H1 (cell line): ENCODE data around the gene NRIP3. TPM values are rescaled to one million over a fixed set of nuclear protein-coding genes. Genes with fewer than 3 reads are reported as not detected.

Source experiments
- CTCF ChIA-PET: fragments of 300-600 bp; sonication (Branson Sonifier 250); formaldehyde crosslinking; loops from one replicate; lab custom pipeline; 2021; ENCODE audit not compliant: partially characterized antibody; lab: Charles Lee
- POLR2A ChIA-PET: fragments of 300-600 bp; sonication (Branson Sonifier 250); formaldehyde crosslinking; loops from one replicate; lab custom pipeline; 2021; ENCODE audit warnings: inconsistent platforms; ENCODE audit not compliant: partially characterized antibody; lab: Charles Lee
- DNase-seq, 2 experiments: peaks; one replicate each; pipeline versions ENCODE4 v3.0.0 to v3.0.0-alpha.2; 2010 to 2022; ENCODE audit warnings: low spot score in 2 of 2, low read depth in 1 of 2, mixed read lengths in 1 of 2
- FAIRE-seq: peaks from 2 replicates; lab custom pipeline; 2011; peaks lifted over from hg19 to GRCh38; lab: Jason Lieb, UNC
- H2AFZ ChIP-seq: 2 replicates; pipeline ENCODE4 v1.8.1; 2012; ENCODE audit warnings: low read length, inconsistent platforms
- H2AK5ac ChIP-seq: 2 replicates; pipeline ENCODE4 v1.6.1; 2013; ENCODE audit warnings: low read depth, low read length
- H2BK120ac ChIP-seq: replicated peaks from 2 replicates; pipeline ENCODE3; 2013; ENCODE audit warnings: low read depth, low read length, inconsistent platforms
- H2BK12ac ChIP-seq: 2 replicates; pipeline ENCODE4 v1.6.1; 2013; ENCODE audit warnings: low read depth, low read length
- H2BK15ac ChIP-seq: 2 replicates; pipeline ENCODE4 v1.6.1; 2013; ENCODE audit warnings: low read length
- H2BK20ac ChIP-seq: 2 replicates; pipeline ENCODE4 v1.6.1; 2013; ENCODE audit warnings: low read length
- H2BK5ac ChIP-seq: 2 replicates; pipeline ENCODE4 v1.6.1; 2013; ENCODE audit warnings: low read depth, low read length
- H3K14ac ChIP-seq: 2 replicates; pipeline ENCODE4 v1.6.1; 2013; ENCODE audit warnings: inconsistent platforms; ENCODE audit not compliant: insufficient read length
- H3K18ac ChIP-seq: 2 replicates; pipeline ENCODE4 v1.6.1; 2013; ENCODE audit warnings: low read length; ENCODE audit errors: extremely low read depth
- H3K23ac ChIP-seq: 2 replicates; pipeline ENCODE4 v1.6.1; 2013; ENCODE audit warnings: inconsistent platforms; ENCODE audit not compliant: insufficient read length
- H3K23me2 ChIP-seq: 2 replicates; pipeline ENCODE4 v1.6.1; 2013; ENCODE audit warnings: low read depth, low read length
- H3K27ac ChIP-seq: 2 replicates; pipeline ENCODE4 v1.6.1; 2011; ENCODE audit warnings: low read depth, low read length, inconsistent platforms
- H3K27me3 ChIP-seq, 4 experiments: replicated peaks in 1 of 4; 1 replicate in 1 of 4; 2 replicates in 3 of 4; pipeline versions ENCODE4 v1.6.1 to v1.8.1; 2011 to 2013; ENCODE audit warnings: low read length in 3 of 4, mild to moderate bottlenecking in 3 of 4, inconsistent platforms in 2 of 4, mixed read lengths in 2 of 4, moderate library complexity in 1 of 4; ENCODE audit not compliant: control insufficient read depth in 3 of 4, insufficient read depth in 3 of 4; ENCODE audit errors: extremely low read depth in 1 of 4
- H3K36me3 ChIP-seq, 4 experiments: 2 replicates each; pipeline versions ENCODE4 v1.6.1 to v1.8.1; 2011 to 2013; ENCODE audit warnings: mild to moderate bottlenecking in 4 of 4, low read length in 3 of 4, moderate library complexity in 2 of 4, control low read depth in 1 of 4, inconsistent platforms in 1 of 4; ENCODE audit not compliant: insufficient read depth in 4 of 4, control insufficient read depth in 2 of 4
- H3K4ac ChIP-seq: replicated peaks from 2 replicates; pipeline ENCODE3; 2013; ENCODE audit warnings: low read length, low read depth, mixed read lengths, inconsistent platforms; ENCODE audit not compliant: insufficient read length
- H3K4me1 ChIP-seq, 4 experiments: replicated peaks in 1 of 4; 1 replicate in 1 of 4; 2 replicates in 3 of 4; pipeline versions ENCODE4 v1.6.1 to v1.8.1; 2011 to 2013; ENCODE audit warnings: low read length in 3 of 4, inconsistent platforms in 2 of 4, mixed read lengths in 1 of 4; ENCODE audit not compliant: insufficient read depth in 4 of 4, control insufficient read depth in 3 of 4
- H3K4me2 ChIP-seq, 2 experiments: 2 replicates each; pipeline versions ENCODE4 v1.6.1 to v1.8.1; 2011 to 2013; ENCODE audit warnings: low read depth in 2 of 2, low read length in 2 of 2, control low read depth in 1 of 2, inconsistent platforms in 1 of 2, mild to moderate bottlenecking in 1 of 2; ENCODE audit not compliant: insufficient read depth in 1 of 2
- H3K4me3 ChIP-seq, 4 experiments: fragments of 200-600, 300-600 bp in 1 of 4; sonication (generic), shearing (Covaris generic), sonication (Bioruptor Twin) in 1 of 4; 2 replicates each; pipeline versions ENCODE4 v1.5.1 to v1.8.1; 2011 to 2016; ENCODE audit warnings: low read length in 4 of 4, low read depth in 3 of 4, control low read depth in 2 of 4, inconsistent platforms in 2 of 4, mild to moderate bottlenecking in 2 of 4, mixed read lengths in 1 of 4, moderate library complexity in 1 of 4; ENCODE audit not compliant: insufficient read depth in 2 of 4; ENCODE audit errors: extremely low read depth in 1 of 4
- H3K56ac ChIP-seq: replicated peaks from 2 replicates; pipeline ENCODE3; 2013; ENCODE audit warnings: low read depth, mild to moderate bottlenecking, mixed read lengths, low read length, inconsistent platforms; ENCODE audit not compliant: insufficient read length
- H3K79me1 ChIP-seq: 2 replicates; pipeline ENCODE4 v1.6.1; 2013; ENCODE audit warnings: low read depth, low read length, control low read depth
- H3K79me2 ChIP-seq, 2 experiments: 2 replicates each; pipeline versions ENCODE4 v1.6.1 to v1.8.1; 2012 to 2013; ENCODE audit warnings: low read length in 2 of 2, mild to moderate bottlenecking in 2 of 2, inconsistent platforms in 1 of 2; ENCODE audit not compliant: insufficient read depth in 2 of 2, control insufficient read depth in 1 of 2
- H3K9ac ChIP-seq, 4 experiments: replicated peaks in 1 of 4; 1 replicate in 1 of 4; 2 replicates in 3 of 4; pipeline versions ENCODE4 v1.6.1 to v1.8.1; 2011 to 2013; ENCODE audit warnings: low read depth in 3 of 4, low read length in 3 of 4, control low read depth in 2 of 4, mild to moderate bottlenecking in 2 of 4, moderate library complexity in 2 of 4, inconsistent platforms in 1 of 4; ENCODE audit errors: extremely low read depth in 1 of 4
- H3K9me3 ChIP-seq, 2 experiments: 2 replicates each; pipeline versions ENCODE4 v1.6.1 to v1.8.1; 2012 to 2013; ENCODE audit warnings: mild to moderate bottlenecking in 2 of 2, moderate library complexity in 2 of 2, control low read depth in 1 of 2, inconsistent platforms in 1 of 2, low read depth in 1 of 2, low read length in 1 of 2, mixed read lengths in 1 of 2; ENCODE audit not compliant: insufficient read depth in 2 of 2
- H4K20me1 ChIP-seq, 2 experiments: replicated peaks in 1 of 2; 2 replicates each; pipeline versions ENCODE3 to v1.8.1; 2011 to 2013; ENCODE audit warnings: inconsistent platforms in 2 of 2, low read length in 2 of 2, mild to moderate bottlenecking in 1 of 2; ENCODE audit not compliant: insufficient read depth in 2 of 2, control insufficient read depth in 1 of 2
- H4K5ac ChIP-seq: 2 replicates; pipeline ENCODE4 v1.6.1; 2013; ENCODE audit warnings: low read length, low read depth, mixed read lengths, inconsistent platforms; ENCODE audit not compliant: insufficient read length
- H4K8ac ChIP-seq: 2 replicates; pipeline ENCODE4 v1.8.0; 2013; ENCODE audit warnings: mild to moderate bottlenecking, moderate library complexity, low read length, inconsistent platforms; ENCODE audit not compliant: insufficient read depth; ENCODE audit errors: extremely low read depth
- H4K91ac ChIP-seq: replicated peaks from 2 replicates; pipeline ENCODE3; 2013; ENCODE audit warnings: low read length, mixed read lengths, inconsistent platforms; ENCODE audit not compliant: insufficient read length
- CREB1 ChIP-seq: IDR thresholded peaks from 2 replicates; pipeline ENCODE4 v1.6.1; 2012; ENCODE audit warnings: inconsistent platforms
- EGR1 ChIP-seq: IDR thresholded peaks from 2 replicates; pipeline ENCODE4 v1.6.1; 2011; ENCODE audit warnings: low read depth, low read length, borderline replicate concordance
- PHF8 ChIP-seq: fragments of 200-600 bp; sonication (generic); conservative IDR thresholded peaks from 2 replicates; pipeline ENCODE4 v1.7.1; 2012; ENCODE audit warnings: low read depth, mild to moderate bottlenecking, inconsistent platforms, low read length, moderate library complexity
- WGBS, 2 experiments: shearing (Covaris generic) in 1 of 2; methylation state at CpG; one replicate each; pipeline versions ENCODE4 v1.1.6 to v1.1.7; 2013 to 2015; ENCODE audit warnings: low lambda C conversion rate in 2 of 2, mixed read lengths in 2 of 2, inconsistent platforms in 1 of 2, low coverage in 1 of 2, missing lambda C conversion rate in 1 of 2; ENCODE audit not compliant: insufficient replicate concordance in 2 of 2, insufficient coverage in 1 of 2, insufficient read length in 1 of 2; ENCODE audit errors: extremely low coverage in 1 of 2, missing lambda C conversion rate in 1 of 2; 5-methylcytosine and 5-hydroxymethylcytosine counted together
- polyA plus RNA-seq, 7 experiments: library from polyadenylated mRNA; depleted of rRNA in 3 of 7; stranded (reverse) in 5 of 7; unstranded in 2 of 7; fragments of >200 nt in 5 of 7; fragments of 200-250 nt in 2 of 7; gene quantifications; 1 replicate in 5 of 7; 2 replicates in 1 of 7; 4 replicates in 1 of 7; pipeline versions ENCODE4 v1.2.1 to v1.2.3, GENCODE V29; 2011 to 2013; ENCODE audit warnings: missing spikeins in 2 of 7, mixed read lengths in 2 of 7
- total RNA-seq: library from RNA; stranded (reverse); fragmentation: NEBNext Ultra II Directional; extraction: Animal tissue kit (Norgen Biotek cat#: 25700); gene quantifications from 2 replicates; pipeline ENCODE4 v1.2.1, GENCODE V29; 2021

NRIP3 gene
- total and polyA plus RNA-seq, 2 of the 8 experiments (the other 6 are each of a cell fraction or from before 2014, with no cell fraction given): 3.9 to 7.1 TPM

DNA sequence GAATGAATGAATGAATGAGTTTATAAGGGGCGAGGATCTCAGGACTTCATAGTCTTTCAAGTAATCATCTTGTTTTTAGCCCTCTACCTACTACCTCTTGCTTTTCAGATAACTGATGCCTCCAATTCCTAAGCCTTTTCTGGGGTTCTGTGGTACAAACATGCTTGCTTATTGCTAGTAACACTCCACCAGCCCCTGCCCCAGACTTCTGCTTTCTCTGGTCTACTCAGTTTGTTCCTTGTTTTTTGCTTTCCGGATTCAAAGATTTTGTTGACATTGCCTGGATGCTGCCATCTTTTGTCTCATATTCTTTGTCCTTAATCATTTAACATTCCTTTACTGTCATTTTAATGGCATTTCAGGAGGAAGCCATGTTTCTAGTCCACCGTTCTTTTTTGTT is 30.7 kb downstream of the NRIP3 start:
- no peaks in the 10 kb centered on the region for H3K4me1 ChIP-seq
- H4K91ac ChIP-seq: no peak overlapping the region
- no peak overlapping the region for H3K9ac ChIP-seq
- H3K4me2 ChIP-seq: no peak overlapping the region
- no peaks in the 10 kb centered on the region for H3K9me3 ChIP-seq
- DNase-seq (no peak), FAIRE-seq (no peak)
- no peak overlapping the region for H2BK120ac ChIP-seq
- H3K27ac ChIP-seq: no peak overlapping the region
- H3K14ac ChIP-seq: no peak overlapping the region
- H3K27me3 ChIP-seq: no peaks in the 10 kb centered on the region
- H2BK20ac ChIP-seq: no peak overlapping the region
- no peak overlapping the region for H3K4ac ChIP-seq
- no peak overlapping the region for H4K5ac ChIP-seq
- H3K56ac ChIP-seq: no peak overlapping the region
- CTCF ChIA-PET: no interaction called here
- POLR2A ChIA-PET: interaction anchor here (1.8 kb wide), 1 partner anchor 8 kb away, joined by 5 read pairs; no protein-coding TSS in a partner anchor
- no peak overlapping the region for H2BK5ac ChIP-seq
- H3K36me3 ChIP-seq: no peaks in the 10 kb centered on the region
- WGBS, 2 experiments: 79% methylated on average over 3 of the region's 3 CpGs; no CpG with 5 or more reads in 1 of the 2 experiments
- H3K79me2 ChIP-seq: no peaks in the 10 kb centered on the region
- no peaks in the 10 kb centered on the region for H4K20me1 ChIP-seq
- H4K8ac ChIP-seq: no peak overlapping the region
- no peak overlapping the region for H3K4me3 ChIP-seq
- H3K23ac ChIP-seq: no peak overlapping the region
- no peak overlapping the region for H2AK5ac ChIP-seq
- H3K18ac ChIP-seq: no peak overlapping the region
- no peaks in the 10 kb centered on the region for H3K23me2 ChIP-seq
- H3K79me1 ChIP-seq: no peaks in the 10 kb centered on the region
- H2BK15ac ChIP-seq: no peak overlapping the region
- H2BK12ac ChIP-seq: no peak overlapping the region
- TF ChIP-seq CREB1 (no peak), PHF8 (no peak), EGR1 (no peak)
- no peak overlapping the region for H2AFZ ChIP-seq
